HCT116 (cell line): Measurements from ENCODE around the gene HMGN5. TPM values are rescaled to one million over a fixed set of nuclear protein-coding genes. Genes with fewer than 3 reads are reported as not detected.

Experiments
- ATAC-seq: fragments of 200-7000 bp; cut with Tn5 transposase; 2 replicates; pipeline ENCODE4 v1.9.1; 2020; ENCODE audit warnings: mild to moderate bottlenecking, moderate library complexity
- BruUV-seq: library from RNA; stranded (reverse); fragments of 400-500 nt; replicated peaks from 2 replicates; lab custom pipeline; 2021; lab: Mats Ljungman, UMichigan
- CTCF ChIA-PET: fragments of 300-600 bp; sonication (Branson Sonifier 250); formaldehyde crosslinking; loops from one replicate; lab custom pipeline; 2021; ENCODE audit warnings: antibody characterized with exemption; lab: Charles Lee
- POLR2A ChIA-PET: fragments of 300-600, 350-600 bp; sonication (Branson Sonifier 250); formaldehyde crosslinking; loops from one replicate; lab custom pipeline; 2021; ENCODE audit warnings: antibody characterized with exemption; lab: Charles Lee
- RAD21 ChIA-PET, 2 experiments: fragments of 300-600 bp; sonication (Branson Sonifier 250); formaldehyde crosslinking; loops; one replicate each; lab custom pipeline; 2023; ENCODE audit warnings: low total read pairs in 2 of 2; ENCODE audit not compliant: uncharacterized antibody in 2 of 2, unreplicated experiment in 2 of 2, low non-redundant PET in 1 of 2; lab: Charles Lee
- DNase-seq: peaks from one replicate; pipeline ENCODE4 v3.0.0-alpha.2; 2010; ENCODE audit warnings: low read depth, low spot score
- H2AFZ ChIP-seq: fragments of 200-600 bp; shearing (Covaris generic), sonication (generic); 2 replicates; pipeline ENCODE4 v1.6.1; 2017; ENCODE audit warnings: low read depth, mixed run types, mixed read lengths, antibody characterized with exemption, low read length; ENCODE audit not compliant: poor library complexity, severe bottlenecking
- H3K27ac ChIP-seq: 2 replicates; pipeline ENCODE4 v1.5.1; 2012; ENCODE audit warnings: low read depth, low read length
- H3K27me3 ChIP-seq: fragments of 200-600 bp; sonication (generic); 2 replicates; pipeline ENCODE4 v1.6.1; 2016; ENCODE audit warnings: mixed run types, low read length, mixed read lengths; ENCODE audit not compliant: insufficient read depth
- H3K36me3 ChIP-seq, 2 experiments: fragments of 200-500 bp in 1 of 2; fragments of 200-600 bp in 1 of 2; sonication (Bioruptor generic) in 1 of 2; sonication (generic) in 1 of 2; 2 replicates each; pipeline versions ENCODE4 v1.5.1 to v1.6.1; 2014 to 2016; ENCODE audit warnings: low read length in 2 of 2, inconsistent platforms in 1 of 2, mixed read lengths in 1 of 2, mixed run types in 1 of 2; ENCODE audit not compliant: insufficient read depth in 2 of 2, control insufficient read depth in 1 of 2
- H3K4me1 ChIP-seq, 2 experiments: fragments of 200-600 bp in 1 of 2; sonication (generic) in 1 of 2; 2 replicates each; pipeline versions ENCODE4 v1.5.1 to v1.6.1; 2012 to 2017; ENCODE audit warnings: low read length in 2 of 2, inconsistent platforms in 1 of 2, mild to moderate bottlenecking in 1 of 2, mixed read lengths in 1 of 2, mixed run types in 1 of 2, moderate library complexity in 1 of 2; ENCODE audit not compliant: insufficient read depth in 2 of 2, control insufficient read depth in 1 of 2
- H3K4me2 ChIP-seq: fragments of 200-600 bp; sonication (generic); 2 replicates; pipeline ENCODE4 v1.6.1; 2017; ENCODE audit warnings: mixed run types, low read length, mixed read lengths
- H3K4me3 ChIP-seq, 2 experiments: fragments of 200-600 bp in 1 of 2; sonication (generic) in 1 of 2; replicated peaks in 1 of 2; 2 replicates each; pipeline ENCODE4 v1.5.1; 2011 to 2016; ENCODE audit warnings: low read length in 2 of 2, control low read depth in 1 of 2, low read depth in 1 of 2, mild to moderate bottlenecking in 1 of 2, mixed read lengths in 1 of 2, mixed run types in 1 of 2
- H3K79me2 ChIP-seq: fragments of 200-600 bp; sonication (generic); 2 replicates; pipeline ENCODE4 v1.6.1; 2017; ENCODE audit warnings: mild to moderate bottlenecking, mixed run types, low read length, moderate library complexity, mixed read lengths; ENCODE audit not compliant: insufficient read depth
- H3K9ac ChIP-seq: fragments of 200-600 bp; sonication (generic); 2 replicates; pipeline ENCODE4 v1.6.1; 2016; ENCODE audit warnings: low read length, mixed read lengths
- H3K9me2 ChIP-seq: fragments of 200-600 bp; sonication (generic), shearing (Covaris generic); 2 replicates; pipeline ENCODE4 v1.6.1; 2017; ENCODE audit warnings: mixed run types, mild to moderate bottlenecking, moderate library complexity; ENCODE audit not compliant: insufficient read depth
- H3K9me3 ChIP-seq, 2 experiments: fragments of 200-500 bp in 1 of 2; fragments of 200-600 bp in 1 of 2; sonication (Bioruptor generic) in 1 of 2; sonication (generic) in 1 of 2; 2 replicates each; pipeline ENCODE4 v1.6.1; 2014 to 2017; ENCODE audit warnings: low read length in 2 of 2, mixed read lengths in 2 of 2, inconsistent platforms in 1 of 2, low read depth in 1 of 2, mild to moderate bottlenecking in 1 of 2, mixed run types in 1 of 2, moderate library complexity in 1 of 2; ENCODE audit not compliant: control insufficient read depth in 1 of 2, insufficient read depth in 1 of 2
- H4K20me1 ChIP-seq: fragments of 200-600 bp; sonication (generic), shearing (Covaris generic); 2 replicates; pipeline ENCODE4 v1.6.1; 2017; ENCODE audit warnings: mixed run types, mild to moderate bottlenecking, moderate library complexity; ENCODE audit not compliant: insufficient read depth
- ATF3 ChIP-seq: IDR thresholded peaks from 2 replicates; pipeline ENCODE4 v1.6.1; 2012
- CBX3 ChIP-seq: IDR thresholded peaks from 2 replicates; pipeline ENCODE4 v1.6.1; 2012; ENCODE audit warnings: low read depth
- CEBPB ChIP-seq: IDR thresholded peaks from 2 replicates; pipeline ENCODE4 v1.6.1; 2012; ENCODE audit warnings: low read depth
- EGR1 ChIP-seq: IDR thresholded peaks from 2 replicates; pipeline ENCODE4 v1.6.1; 2012; ENCODE audit warnings: low read depth
- EZH2 ChIP-seq: fragments of 200-600 bp; sonication (generic); IDR thresholded peaks from 2 replicates; pipeline ENCODE4 v1.6.1; 2017; ENCODE audit warnings: antibody characterized with exemption, mixed run types
- JUND ChIP-seq: IDR thresholded peaks from 2 replicates; pipeline ENCODE4 v1.6.1; 2012
- MAX ChIP-seq: IDR thresholded peaks from 2 replicates; pipeline ENCODE4 v1.6.1; 2012
- POLR2A ChIP-seq: IDR thresholded peaks from 2 replicates; pipeline ENCODE4 v1.7.0; 2011; ENCODE audit warnings: borderline replicate concordance; ENCODE audit not compliant: insufficient read depth, insufficient read length; ENCODE audit errors: extremely low read depth
- POLR2AphosphoS5 ChIP-seq: IDR thresholded peaks from 2 replicates; pipeline ENCODE4 v1.6.1; 2011; ENCODE audit warnings: mild to moderate bottlenecking, low read depth, low read length, moderate library complexity
- RAD21 ChIP-seq: IDR thresholded peaks from 2 replicates; pipeline ENCODE4 v1.6.1; 2012; ENCODE audit warnings: low read depth, mild to moderate bottlenecking
- REST ChIP-seq: IDR thresholded peaks from 2 replicates; pipeline ENCODE4 v1.6.1; 2012; ENCODE audit warnings: low read depth
- SIN3A ChIP-seq: IDR thresholded peaks from 2 replicates; pipeline ENCODE4 v1.6.1; 2012; ENCODE audit warnings: low read depth
- SP1 ChIP-seq: IDR thresholded peaks from 2 replicates; pipeline ENCODE4 v1.6.1; 2012; ENCODE audit warnings: low read depth
- TCF7L2 ChIP-seq: IDR thresholded peaks from 2 replicates; pipeline ENCODE4 v1.7.0; 2011; ENCODE audit warnings: borderline replicate concordance, inconsistent platforms; ENCODE audit not compliant: insufficient read depth, insufficient read length; ENCODE audit errors: extremely low read depth
- YY1 ChIP-seq: IDR thresholded peaks from 2 replicates; pipeline ENCODE4 v1.6.1; 2011; ENCODE audit warnings: low read length, low read depth, moderate library complexity, mild to moderate bottlenecking; ENCODE audit not compliant: insufficient replicate concordance; ENCODE audit errors: extremely low read depth
- ZBTB33 ChIP-seq: IDR thresholded peaks from 2 replicates; pipeline ENCODE4 v1.6.1; 2011; ENCODE audit warnings: mild to moderate bottlenecking, low read length, moderate library complexity; ENCODE audit not compliant: insufficient replicate concordance; ENCODE audit errors: extremely low read depth
- ZFX ChIP-seq: fragments of 450-650 bp; IDR thresholded peaks from 2 replicates; pipeline ENCODE4 v1.6.1; 2017
- ZNF274 ChIP-seq: fragments of 200-500 bp; sonication (Bioruptor generic); IDR thresholded peaks from 2 replicates; pipeline ENCODE4 v1.6.1; 2014; ENCODE audit warnings: mild to moderate bottlenecking, low read depth, low read length, inconsistent platforms
- intact Hi-C: fragments of 100-400 bp; cut with micrococcal nuclease; formaldehyde crosslinking; loops from 2 replicates; pipeline ENCODE4 v1.10.0; 2022
- total RNA-seq: library from RNA; stranded (reverse); gene quantifications from one replicate; pipeline ENCODE4 v1.2.1, GENCODE V29; 2021; ENCODE audit not compliant: unreplicated experiment

Gene HMGN5
- total RNA-seq, 1 experiment from 2014 or later = 3.0 TPM

- TF ChIP-seq ZBTB33 (peak; percentile 79), YY1 (no peak), MAX (no peak), EGR1 (no peak)
Observed at GRCh38 chrX:81201671-81202455, at the start of gene HMGN5, which contains the start of gene SH3BGRL (continued).

DNA sequence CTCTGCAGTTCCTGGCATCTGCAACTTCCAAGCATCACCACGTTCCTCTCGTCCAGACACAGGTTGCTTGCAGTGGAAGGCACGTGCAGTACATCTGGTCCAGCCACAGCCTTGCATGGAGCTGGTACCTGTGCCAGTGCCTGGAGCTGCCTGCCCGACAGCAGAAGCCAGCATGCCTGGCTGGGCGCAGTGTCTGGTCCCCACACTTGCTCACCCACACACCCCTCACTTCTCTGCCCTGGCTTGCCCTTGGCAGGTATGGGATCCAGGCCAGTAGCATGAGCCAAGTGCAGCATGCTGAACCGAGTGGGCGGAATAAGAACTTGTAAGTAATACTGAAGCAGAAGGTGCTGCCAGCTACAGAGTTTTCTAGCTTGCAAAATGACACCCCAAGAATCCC is 40.0 kb upstream of the HMGN5 start:
- Histone ChIP-seq H4K20me1 (no peaks in the 10 kb centered on the region), H3K27ac (no peak overlapping the region), H3K36me3 (no peaks in the 10 kb centered on the region), H3K4me2 (no peak overlapping the region), H3K9ac (no peak overlapping the region), H3K9me3 (no peaks in the 10 kb centered on the region), H2AFZ (no peak overlapping the region), H3K4me1 (no peaks in the 10 kb centered on the region), H3K27me3 (no peaks in the 10 kb centered on the region), H3K9me2 (no peaks in the 10 kb centered on the region), H3K4me3 (no peak overlapping the region), H3K79me2 (no peaks in the 10 kb centered on the region)
- CTCF ChIA-PET = no interaction called here
- no TSS peak for BruUV-seq
- RAD21 ChIA-PET = no interaction called here
- DNase-seq = no peak
- no peak for ATAC-seq
- intact Hi-C loops = no loop called here
- POLR2A ChIA-PET = no interaction called here
- TF ChIP-seq JUND (no peak), POLR2AphosphoS5 (no peak), TCF7L2 (no peak), REST (no peak), ATF3 (no peak), POLR2A (no peak), CEBPB (no peak), RAD21 (no peak), SP1 (no peak), EZH2 (no peak), CBX3 (no peak), SIN3A (no peak), ZBTB33 (no peak), ZFX (no peak), ZNF274 (no peak)
